Thyroid gland (tissue), 4 donors: Measurements from ENCODE around the gene MAGI1. TPM values are rescaled to one million over a fixed set of nuclear protein-coding genes. Genes with fewer than 3 reads are reported as not detected.

ENCODE experiments used
- DNase-seq, 2 donors: peaks; one replicate each; pipeline ENCODE4 v3.0.0-alpha.2; 2019
- H3K27ac ChIP-seq, 3 donors: fragments of 200-600 bp; sonication (generic); 1 replicate in 2 of 3; 2 replicates in 1 of 3; pipeline ENCODE4 v1.5.1; 2016 to 2019; ENCODE audit warnings: mild to moderate bottlenecking in 1 of 3, moderate library complexity in 1 of 3
- H3K27me3 ChIP-seq: fragments of 200-600 bp; sonication (generic); one replicate; pipeline ENCODE4 v1.5.1; 2019
- H3K36me3 ChIP-seq, 2 donors: fragments of 200-600 bp; sonication (generic); one replicate each; pipeline ENCODE4 v1.5.1; 2016 to 2019
- H3K4me1 ChIP-seq, 2 donors: fragments of 200-600 bp; sonication (generic); one replicate each; pipeline ENCODE4 v1.5.1; 2017 to 2019
- H3K4me3 ChIP-seq, 3 donors: fragments of 200-600 bp; sonication (generic); replicated peaks in 1 of 3; 1 replicate in 2 of 3; 2 replicates in 1 of 3; pipeline ENCODE4 v1.5.1; 2016; ENCODE audit warnings: mild to moderate bottlenecking in 1 of 3
- H3K9me3 ChIP-seq: fragments of 200-600 bp; sonication (generic); one replicate; pipeline ENCODE4 v1.5.1; 2017
- CTCF ChIP-seq, 6 experiments: fragments of 200-600 bp in 3 of 6; fragments of 450-650 bp in 3 of 6; sonication (generic) in 3 of 6; IDR thresholded peaks; one replicate each; pipeline ENCODE4 v1.5.1; 2016 to 2019; ENCODE audit warnings: antibody characterized with exemption in 6 of 6, mild to moderate bottlenecking in 2 of 6, inconsistent platforms in 1 of 6, moderate library complexity in 1 of 6
- POLR2A ChIP-seq, 2 donors: fragments of 450-650 bp; IDR thresholded peaks; one replicate each; pipeline ENCODE4 v1.6.1; 2017; ENCODE audit warnings: antibody characterized with exemption in 2 of 2, mild to moderate bottlenecking in 2 of 2, moderate library complexity in 1 of 2
- WGBS, 2 donors: methylation state at CpG; one replicate each; pipeline ENCODE4 v1.1.5; 2017; 5-methylcytosine and 5-hydroxymethylcytosine counted together
- intact Hi-C: fragments of 100-400 bp; cut with DNase I; formaldehyde crosslinking; loops from one replicate; pipeline ENCODE4 v1.15.1; 2023
- total RNA-seq, 4 donors: library from RNA; depleted of rRNA; stranded (reverse); fragments of >200 nt; gene quantifications; one replicate each; pipeline ENCODE4 v1.2.3, GENCODE V29; 2016

MAGI1 gene
- total RNA-seq, 4 donors from 2014 or later: 60.5 to 123 (median 87.5) TPM

DNA sequence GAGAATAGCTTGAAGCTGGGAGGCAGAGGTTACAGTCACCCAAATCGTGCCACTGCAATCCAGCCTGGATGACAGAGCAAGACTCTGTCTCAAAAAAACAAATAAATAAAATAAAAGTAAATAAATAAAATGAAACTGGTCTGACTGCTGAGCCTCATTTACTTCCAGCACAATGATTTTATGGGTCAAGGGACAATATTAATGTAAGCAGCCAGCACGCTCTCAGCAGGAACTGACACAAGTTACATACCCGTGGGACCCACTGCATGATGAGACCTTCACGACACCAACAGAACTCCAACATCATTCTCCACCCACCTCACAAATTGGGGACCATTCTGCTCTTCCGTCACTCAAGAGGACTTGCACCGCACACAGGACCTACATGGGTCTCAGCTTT is 230.3 kb downstream of the MAGI1 start:
- H3K36me3 ChIP-seq: no peaks in the 10 kb centered on the region
- 72 to 75% methylated on average over 6 of the region's 6 CpGs for WGBS, 2 donors
- H3K27ac ChIP-seq: no peak overlapping the region
- TF ChIP-seq POLR2A (IDR thresholded peaks at IDR 0.05) (no peak), CTCF (IDR thresholded peaks at IDR 0.05) (no peak)
- no peak for DNase-seq
- H3K9me3 ChIP-seq: no peaks in the 10 kb centered on the region
- H3K4me1 ChIP-seq: peaks cover 0 to 7% of the 10 kb centered on the region in 2 donors
- intact Hi-C loops: no loop called here
- H3K27me3 ChIP-seq: no peaks in the 10 kb centered on the region
- no peak overlapping the region for H3K4me3 ChIP-seq

GRCh38 chr3:65807225-65807624 is 231.5 kb downstream of the MAGI1 start:
- Histone ChIP-seq H3K4me3 (no peak overlapping the region), H3K4me1 (peaks cover 0 to 7% of the 10 kb centered on the region in 2 donors), H3K36me3 (no peaks in the 10 kb centered on the region), H3K27me3 (no peaks in the 10 kb centered on the region), H3K9me3 (no peaks in the 10 kb centered on the region), H3K27ac (no peak overlapping the region)
- TF ChIP-seq CTCF (IDR thresholded peaks at IDR 0.05) (no peak), POLR2A (IDR thresholded peaks at IDR 0.05) (no peak)
- WGBS, 2 donors: 86 to 93% methylated on average over 5 of the region's 5 CpGs
- intact Hi-C loops: no loop called here
- no peak for DNase-seq

DNA sequence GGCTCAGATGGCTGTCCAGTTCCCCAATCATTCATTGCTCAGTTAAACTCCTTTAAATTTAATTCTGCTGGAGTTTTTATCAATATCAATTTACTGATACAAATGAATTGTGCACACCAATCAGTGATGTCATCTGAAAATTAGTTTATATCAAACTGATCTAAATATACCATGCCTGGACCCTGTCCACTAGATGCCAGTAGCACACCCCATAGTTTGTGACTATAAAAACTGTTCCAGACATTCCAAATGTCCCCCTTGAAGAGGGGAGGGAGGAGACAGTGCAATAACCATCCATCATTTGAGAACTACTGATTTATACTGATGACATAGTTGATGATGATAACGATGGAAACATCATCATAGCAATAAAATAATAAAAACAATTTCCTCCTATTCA is 232.1 kb downstream of the MAGI1 start:
- DNase-seq: no peak
- 77 to 92% methylated on average over 1 of the region's 1 CpG for WGBS, 2 donors
- TF ChIP-seq POLR2A (IDR thresholded peaks at IDR 0.05) (no peak), CTCF (IDR thresholded peaks at IDR 0.05) (no peak)
- Histone ChIP-seq H3K9me3 (no peaks in the 10 kb centered on the region), H3K27ac (no peak overlapping the region), H3K4me1 (peaks cover 0 to 6% of the 10 kb centered on the region in 2 donors), H3K4me3 (no peak overlapping the region), H3K27me3 (no peaks in the 10 kb centered on the region), H3K36me3 (no peaks in the 10 kb centered on the region)
- intact Hi-C loops: no loop called here

DNA sequence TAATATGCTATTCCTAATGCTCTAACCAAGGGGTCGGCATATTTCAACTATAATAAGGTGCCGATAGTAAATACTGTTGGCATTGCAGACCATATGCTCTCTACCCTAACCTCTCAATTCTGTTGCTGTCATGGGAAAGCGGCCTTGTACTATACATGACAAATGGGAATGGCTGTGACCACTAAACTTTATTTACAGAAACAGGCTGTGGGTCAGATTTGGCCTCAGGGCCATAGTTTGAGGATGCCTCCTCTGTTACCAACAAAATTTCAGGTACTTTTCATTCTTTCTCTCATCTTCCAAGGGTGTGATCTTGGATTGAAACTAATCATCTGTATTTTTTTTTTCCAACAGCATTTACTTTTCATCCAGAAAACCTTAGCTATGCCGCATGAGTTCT is 242.0 kb downstream of the MAGI1 start:
- Histone ChIP-seq H3K9me3 (no peaks in the 10 kb centered on the region), H3K36me3 (no peaks in the 10 kb centered on the region), H3K27me3 (no peaks in the 10 kb centered on the region), H3K4me3 (no peak overlapping the region), H3K27ac (no peak overlapping the region), H3K4me1 (no peaks in the 10 kb centered on the region)
- intact Hi-C loops: no loop called here
- no peak for DNase-seq
- 95 to 96% methylated on average over 4 of the region's 4 CpGs for WGBS, 2 donors
- TF ChIP-seq POLR2A (IDR thresholded peaks at IDR 0.05) (no peak), CTCF (IDR thresholded peaks at IDR 0.05) (no peak)

- Histone ChIP-seq H3K27ac (no peak overlapping the region), H3K36me3 (no peaks in the 10 kb centered on the region), H3K27me3 (no peaks in the 10 kb centered on the region), H3K4me1 (no peaks in the 10 kb centered on the region), H3K4me3 (no peak overlapping the region), H3K9me3 (no peaks in the 10 kb centered on the region)
- DNase-seq: no peak
- intact Hi-C loops: no loop called here
- 96% methylated on average over 2 of the region's 2 CpGs for WGBS, 2 donors
- TF ChIP-seq POLR2A (IDR thresholded peaks at IDR 0.05): no peak
- no peak for TF ChIP-seq CTCF (IDR thresholded peaks at IDR 0.05)
These were observed 243.6 kb downstream of the MAGI1 start for GRCh38 chr3:65795166-65795565.
